ENCODE data around the gene GAS2L1.

The GAS2L1 gene

GRCh38 chr22:29298641-29299040, 7.8 kb upstream of the GAS2L1 start:
- TF ChIP-seq, protein P1, sequence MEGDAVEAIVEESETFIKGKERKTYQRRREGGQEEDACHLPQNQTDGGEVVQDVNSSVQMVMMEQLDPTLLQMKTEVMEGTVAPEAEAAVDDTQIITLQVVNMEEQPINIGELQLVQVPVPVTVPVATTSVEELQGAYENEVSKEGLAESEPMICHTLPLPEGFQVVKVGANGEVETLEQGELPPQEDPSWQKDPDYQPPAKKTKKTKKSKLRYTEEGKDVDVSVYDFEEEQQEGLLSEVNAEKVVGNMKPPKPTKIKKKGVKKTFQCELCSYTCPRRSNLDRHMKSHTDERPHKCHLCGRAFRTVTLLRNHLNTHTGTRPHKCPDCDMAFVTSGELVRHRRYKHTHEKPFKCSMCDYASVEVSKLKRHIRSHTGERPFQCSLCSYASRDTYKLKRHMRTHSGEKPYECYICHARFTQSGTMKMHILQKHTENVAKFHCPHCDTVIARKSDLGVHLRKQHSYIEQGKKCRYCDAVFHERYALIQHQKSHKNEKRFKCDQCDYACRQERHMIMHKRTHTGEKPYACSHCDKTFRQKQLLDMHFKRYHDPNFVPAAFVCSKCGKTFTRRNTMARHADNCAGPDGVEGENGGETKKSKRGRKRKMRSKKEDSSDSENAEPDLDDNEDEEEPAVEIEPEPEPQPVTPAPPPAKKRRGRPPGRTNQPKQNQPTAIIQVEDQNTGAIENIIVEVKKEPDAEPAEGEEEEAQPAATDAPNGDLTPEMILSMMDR (conservative IDR thresholded peaks at IDR 0.05; ENCODE audit: low read depth, low read length), result no peak
- no peak for DNase-seq (ENCODE audit: low read depth)
- H3K4me3 ChIP-seq (ENCODE audit: low read depth, low read length), result no peak overlapping the region

DNA sequence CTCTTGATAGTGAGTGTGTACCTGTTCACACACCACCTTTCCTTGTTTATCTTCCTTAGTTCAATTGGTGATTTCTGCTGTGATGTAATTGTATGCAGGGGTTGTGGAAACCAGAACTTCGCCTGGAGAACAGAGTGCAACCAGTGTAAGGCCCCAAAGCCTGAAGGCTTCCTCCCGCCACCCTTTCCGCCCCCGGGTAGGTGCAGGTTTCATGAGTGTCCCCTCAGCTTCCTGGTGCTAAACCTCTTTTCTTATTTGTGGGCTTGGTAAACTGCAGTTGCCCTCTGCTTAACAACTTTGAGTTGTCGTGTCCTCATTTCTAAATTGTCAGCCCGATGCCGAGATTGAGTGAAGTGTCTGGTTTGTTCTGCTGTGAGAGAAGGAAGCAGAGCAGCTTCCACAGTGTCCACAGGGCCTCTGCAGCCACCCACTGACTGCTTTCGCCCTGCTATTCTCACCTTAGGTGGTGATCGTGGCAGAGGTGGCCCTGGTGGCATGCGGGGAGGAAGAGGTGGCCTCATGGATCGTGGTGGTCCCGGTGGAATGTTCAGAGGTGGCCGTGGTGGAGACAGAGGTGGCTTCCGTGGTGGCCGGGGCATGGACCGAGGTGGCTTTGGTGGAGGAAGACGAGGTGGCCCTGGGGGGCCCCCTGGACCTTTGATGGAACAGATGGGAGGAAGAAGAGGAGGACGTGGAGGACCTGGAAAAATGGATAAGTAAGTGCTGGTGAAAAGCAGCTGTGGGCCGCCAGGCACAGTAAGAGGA, 7.1 kb upstream of the GAS2L1 start:
- no peak overlapping the region for H3K4me3 ChIP-seq (ENCODE audit: low read depth, low read length)
- DNase-seq (ENCODE audit: low read depth), result no peak
- TF ChIP-seq, protein P1 (conservative IDR thresholded peaks at IDR 0.05; ENCODE audit: low read depth, low read length), result no peak

DNA sequence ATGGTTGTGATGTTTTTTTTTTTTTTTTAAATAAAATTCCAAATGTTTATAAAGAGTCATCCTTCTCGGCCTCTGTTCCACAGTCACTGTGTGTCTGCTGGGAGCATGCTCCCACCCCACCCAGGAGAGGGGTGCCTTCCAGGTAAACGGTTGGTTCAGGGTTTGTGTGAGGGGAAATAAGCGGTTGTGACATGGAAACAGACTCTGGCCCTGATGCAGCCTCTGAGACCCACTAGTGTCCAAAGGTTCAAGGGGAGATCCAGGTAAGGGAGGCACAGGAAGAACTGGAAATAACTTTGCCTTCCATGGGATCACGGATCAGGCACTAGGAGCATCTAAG, 6.0 kb upstream of the GAS2L1 start:
- no peak overlapping the region for H3K4me3 ChIP-seq (ENCODE audit: low read depth, low read length)
- TF ChIP-seq, protein P1 (conservative IDR thresholded peaks at IDR 0.05; ENCODE audit: low read depth, low read length), result no peak
- no peak for DNase-seq (ENCODE audit: low read depth)

DNA sequence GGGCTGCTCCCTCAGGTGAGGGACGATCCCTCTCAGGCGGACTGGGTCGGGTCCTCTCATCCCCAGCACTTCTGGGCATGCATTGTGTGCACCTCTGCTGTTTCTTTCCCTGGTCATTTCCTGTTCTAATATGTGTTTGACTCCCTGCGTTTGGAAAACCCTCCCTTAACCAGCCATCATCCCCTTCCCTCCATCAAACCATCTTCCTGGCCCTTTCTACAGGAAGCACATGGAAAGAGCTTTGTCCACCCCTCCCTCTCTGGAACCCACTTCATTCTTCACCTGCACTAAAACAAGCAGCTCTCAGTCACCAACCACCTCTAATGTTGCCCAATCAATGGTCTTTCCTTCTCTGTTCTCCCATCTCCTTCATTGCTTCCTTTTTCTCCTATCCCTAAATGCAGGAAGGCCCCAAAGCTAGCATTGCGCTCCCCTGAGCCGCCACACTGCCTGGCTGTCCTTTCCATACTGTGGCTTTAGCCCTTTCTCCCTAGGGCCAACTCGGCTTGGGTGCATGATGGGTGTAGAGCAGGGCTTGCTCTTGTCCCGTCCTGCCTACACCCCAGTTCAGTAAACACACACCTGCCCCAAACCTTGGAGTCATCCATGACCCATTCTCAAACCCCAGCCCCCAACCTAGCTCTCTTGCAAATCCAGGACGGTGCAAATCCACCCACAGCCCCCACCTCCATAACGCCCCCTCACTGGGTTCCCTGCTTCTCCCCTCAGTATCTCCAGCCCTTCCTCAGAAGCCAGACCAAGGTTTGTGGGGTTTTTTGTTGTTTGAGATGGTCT, 5.4 kb upstream of the GAS2L1 start:
- H3K4me3 ChIP-seq (ENCODE audit: low read depth, low read length), result no peak overlapping the region
- TF ChIP-seq, protein P1 (conservative IDR thresholded peaks at IDR 0.05; ENCODE audit: low read depth, low read length), result no peak
- no peak for DNase-seq (ENCODE audit: low read depth)

- no peak overlapping the region for H3K4me3 ChIP-seq (ENCODE audit: low read depth, low read length)
- no peak for DNase-seq (ENCODE audit: low read depth)
- TF ChIP-seq, protein P1 (conservative IDR thresholded peaks at IDR 0.05; ENCODE audit: low read depth, low read length), result no peak
Observed at GRCh38 chr22:29301716-29302401, 4.6 kb upstream of the GAS2L1 start.

- no peak overlapping the region for H3K4me3 ChIP-seq (ENCODE audit: low read depth, low read length)
- TF ChIP-seq, protein P1 (conservative IDR thresholded peaks at IDR 0.05; ENCODE audit: low read depth, low read length), result no peak
- DNase-seq (ENCODE audit: low read depth), result no peak
Observed at GRCh38 chr22:29302402-29302680, 4.1 kb upstream of the GAS2L1 start.

All from choroid plexus epithelial cell (primary cell).